WTC11 (cell line): ENCODE measurements around the gene F2R. TPM values are rescaled to one million over a fixed set of nuclear protein-coding genes. Genes with fewer than 3 reads are reported as not detected.

Source experiments
- ATAC-seq: fragments of 200-7000 bp; cut with Tn5 transposase; 2 replicates; pipeline ENCODE4 v1.10.0; 2021; ENCODE audit warnings: mild to moderate bottlenecking, moderate library complexity
- CTCF ChIA-PET: fragments of 300-600 bp; sonication (Branson Sonifier 250); formaldehyde crosslinking; loops from one replicate; lab custom pipeline; 2021; ENCODE audit warnings: antibody characterized with exemption; lab: Charles Lee
- POLR2A ChIA-PET: fragments of 350-600 bp; sonication (Branson Sonifier 250); formaldehyde crosslinking; loops from one replicate; lab custom pipeline; 2021; ENCODE audit warnings: antibody characterized with exemption; lab: Charles Lee
- DNase-seq: peaks from one replicate; pipeline ENCODE4 v3.0.0; 2021; ENCODE audit warnings: low spot score
- H3K27ac Mint-ChIP-seq: 2 replicates; pipeline ENCODE4 v1.8.0; 2021; ENCODE audit warnings: mixed read lengths
- H3K27me3 Mint-ChIP-seq: 2 replicates; pipeline ENCODE4 v1.8.0; 2021; ENCODE audit warnings: low read depth, mild to moderate bottlenecking, moderate library complexity, mixed read lengths
- H3K36me3 Mint-ChIP-seq: 2 replicates; pipeline ENCODE4 v1.8.0; 2021; ENCODE audit warnings: mixed read lengths
- H3K4me1 Mint-ChIP-seq: 2 replicates; pipeline ENCODE4 v1.8.0; 2022; ENCODE audit warnings: mixed read lengths
- H3K4me3 Mint-ChIP-seq: 2 replicates; pipeline ENCODE4 v1.8.0; 2021; ENCODE audit warnings: mild to moderate bottlenecking, moderate library complexity, mixed read lengths
- H3K9me3 Mint-ChIP-seq: 2 replicates; pipeline ENCODE4 v1.8.0; 2021; ENCODE audit warnings: mixed read lengths
- ARID4B ChIP-seq: sonication (generic); formaldehyde crosslinking; IDR thresholded peaks from 2 replicates; pipeline ENCODE4 v1.8.0; 2023; ENCODE audit warnings: missing genetic modification reagents, mild to moderate bottlenecking, borderline replicate concordance
- ATF1 ChIP-seq: sonication (generic); formaldehyde crosslinking; IDR thresholded peaks from 2 replicates; pipeline ENCODE4 v1.8.1; 2023; ENCODE audit warnings: mild to moderate bottlenecking, moderate library complexity, missing genetic modification reagents
- E2F1 ChIP-seq: sonication (generic); formaldehyde crosslinking; IDR thresholded peaks from 2 replicates; pipeline ENCODE4 v1.8.0; 2022; ENCODE audit warnings: mild to moderate bottlenecking, missing genetic modification reagents
- ETV6 ChIP-seq: sonication (generic); formaldehyde crosslinking; IDR thresholded peaks from 2 replicates; pipeline ENCODE4 v1.8.1; 2022; ENCODE audit warnings: mild to moderate bottlenecking, missing genetic modification reagents
- FOXJ3 ChIP-seq: sonication (generic); formaldehyde crosslinking; IDR thresholded peaks from 2 replicates; pipeline ENCODE4 v1.9.0; 2021; ENCODE audit warnings: missing genetic modification reagents, mild to moderate bottlenecking, borderline replicate concordance
- FOXP1 ChIP-seq: sonication (generic); formaldehyde crosslinking; IDR thresholded peaks from 2 replicates; pipeline ENCODE4 v1.8.0; 2022; ENCODE audit warnings: missing genetic modification reagents, mild to moderate bottlenecking, moderate library complexity, borderline replicate concordance
- JAZF1 ChIP-seq: fragments of 250-450 bp; sonication (Bioruptor Pico); IDR thresholded peaks from 2 replicates; pipeline ENCODE4 v1.9.0; 2021; ENCODE audit warnings: moderate library complexity, mild to moderate bottlenecking, inconsistent platforms
- KAT7 ChIP-seq: sonication (generic); formaldehyde crosslinking; IDR thresholded peaks from 2 replicates; pipeline ENCODE4 v1.8.1; 2023; ENCODE audit warnings: missing genetic modification reagents, mild to moderate bottlenecking, borderline replicate concordance
- NFE2L1 ChIP-seq: sonication (generic); formaldehyde crosslinking; IDR thresholded peaks from 2 replicates; pipeline ENCODE4 v1.8.1; 2023; ENCODE audit warnings: missing genetic modification reagents
- NFYB ChIP-seq: sonication (generic); formaldehyde crosslinking; conservative IDR thresholded peaks from 2 replicates; pipeline ENCODE4 v1.8.0; 2022; ENCODE audit warnings: low read depth, missing genetic modification reagents
- PRDM15 ChIP-seq: sonication (generic); formaldehyde crosslinking; IDR thresholded peaks from 2 replicates; pipeline ENCODE4 v1.8.0; 2022; ENCODE audit warnings: missing genetic modification reagents
- PRRX2 ChIP-seq: fragments of 250-450 bp; sonication (Bioruptor Pico); IDR thresholded peaks from 2 replicates; pipeline ENCODE4 v1.8.0; 2021; ENCODE audit warnings: mild to moderate bottlenecking
- RORB ChIP-seq: fragments of 250-450 bp; sonication (Bioruptor Pico); IDR thresholded peaks from 2 replicates; pipeline ENCODE4 v1.9.0; 2021; ENCODE audit warnings: mild to moderate bottlenecking
- ZNF121 ChIP-seq: sonication (generic); formaldehyde crosslinking; IDR thresholded peaks from 2 replicates; pipeline ENCODE4 v1.8.0; 2023; ENCODE audit warnings: missing genetic modification reagents
- ZNF138 ChIP-seq: sonication (generic); formaldehyde crosslinking; conservative IDR thresholded peaks from 2 replicates; pipeline ENCODE4 v1.8.1; 2022; ENCODE audit warnings: mild to moderate bottlenecking, moderate library complexity, missing genetic modification reagents
- ZNF317 ChIP-seq: sonication (generic); formaldehyde crosslinking; IDR thresholded peaks from 2 replicates; pipeline ENCODE4 v1.8.1; 2023; ENCODE audit warnings: low read depth, mild to moderate bottlenecking, moderate library complexity, missing genetic modification reagents, borderline replicate concordance
- total RNA-seq: library from RNA; stranded (reverse); gene quantifications from 3 replicates; pipeline ENCODE4 v1.2.3, GENCODE V29; 2021
- TF ChIP-seq, protein P1 (sequence below): fragments of 250-450 bp; sonication (Bioruptor Pico); IDR thresholded peaks from 2 replicates; pipeline ENCODE4 v2.1.2; 2022; ENCODE audit warnings: mild to moderate bottlenecking, moderate library complexity
- TF ChIP-seq, protein P2 (sequence below): sonication (generic); formaldehyde crosslinking; IDR thresholded peaks from 2 replicates; pipeline ENCODE4 v1.8.1; 2023; ENCODE audit warnings: mild to moderate bottlenecking, missing genetic modification reagents, moderate library complexity

F2R gene
- total RNA-seq, 1 experiment from 2014 or later, result 18.4 TPM

GRCh38 chr5:76689321-76690036, 26.4 kb upstream of the F2R start:
- no peak for DNase-seq
- Mint-ChIP-seq H3K4me3 (no peak overlapping the region), H3K36me3 (peaks cover 9% of the 10 kb centered on the region; the same call in 1 of the 2 replicates), H3K9me3 (no peaks in the 10 kb centered on the region), H3K4me1 (no peaks in the 10 kb centered on the region), H3K27ac (no peak overlapping the region), H3K27me3 (no peaks in the 10 kb centered on the region)
- no peak for TF ChIP-seq PRDM15 (CRISPR knock-in tag)
- TF ChIP-seq, protein P1, sequence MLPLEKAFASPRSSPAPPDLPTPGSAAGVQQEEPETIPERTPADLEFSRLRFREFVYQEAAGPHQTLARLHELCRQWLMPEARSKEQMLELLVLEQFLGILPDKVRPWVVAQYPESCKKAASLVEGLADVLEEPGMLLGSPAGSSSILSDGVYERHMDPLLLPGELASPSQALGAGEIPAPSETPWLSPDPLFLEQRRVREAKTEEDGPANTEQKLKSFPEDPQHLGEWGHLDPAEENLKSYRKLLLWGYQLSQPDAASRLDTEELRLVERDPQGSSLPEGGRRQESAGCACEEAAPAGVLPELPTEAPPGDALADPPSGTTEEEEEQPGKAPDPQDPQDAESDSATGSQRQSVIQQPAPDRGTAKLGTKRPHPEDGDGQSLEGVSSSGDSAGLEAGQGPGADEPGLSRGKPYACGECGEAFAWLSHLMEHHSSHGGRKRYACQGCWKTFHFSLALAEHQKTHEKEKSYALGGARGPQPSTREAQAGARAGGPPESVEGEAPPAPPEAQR, result no peak
- TF ChIP-seq ZNF317 (CRISPR knock-in tag), result no peak
- TF ChIP-seq ARID4B (CRISPR knock-in tag), result no peak
- TF ChIP-seq KAT7, result no peak
- TF ChIP-seq NFYB, result no peak
- no peak for TF ChIP-seq ZNF121 (CRISPR knock-in tag)
- TF ChIP-seq ETV6 (CRISPR knock-in tag), result no peak
- no peak for TF ChIP-seq NFE2L1 (CRISPR knock-in tag)
- TF ChIP-seq FOXJ3 (CRISPR knock-in tag), result no peak
- TF ChIP-seq ZNF138 (CRISPR knock-in tag), result no peak
- TF ChIP-seq JAZF1 (CRISPR knock-in tag), result no peak
- TF ChIP-seq PRRX2 (CRISPR knock-in tag), result no peak
- TF ChIP-seq, protein P2, sequence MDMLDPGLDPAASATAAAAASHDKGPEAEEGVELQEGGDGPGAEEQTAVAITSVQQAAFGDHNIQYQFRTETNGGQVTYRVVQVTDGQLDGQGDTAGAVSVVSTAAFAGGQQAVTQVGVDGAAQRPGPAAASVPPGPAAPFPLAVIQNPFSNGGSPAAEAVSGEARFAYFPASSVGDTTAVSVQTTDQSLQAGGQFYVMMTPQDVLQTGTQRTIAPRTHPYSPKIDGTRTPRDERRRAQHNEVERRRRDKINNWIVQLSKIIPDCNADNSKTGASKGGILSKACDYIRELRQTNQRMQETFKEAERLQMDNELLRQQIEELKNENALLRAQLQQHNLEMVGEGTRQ, result no peak
- TF ChIP-seq ATF1 (CRISPR knock-in tag), result no peak
- TF ChIP-seq FOXP1, result no peak
- TF ChIP-seq E2F1, result no peak
- no peak for TF ChIP-seq RORB (CRISPR knock-in tag)
- no peak for ATAC-seq
- ChIA-PET POLR2A (interaction anchor here (0.6 kb wide), 1 partner anchor 47 kb away, joined by 3 read pairs; no protein-coding TSS in a partner anchor), CTCF (interaction anchor here (0.7 to 2.2 kb wide), 2 partner anchors 85 to 87 kb away, joined by 4 to 7 read pairs; no protein-coding TSS in a partner anchor)
